ENCODE data around the gene LSP1.

DNA sequence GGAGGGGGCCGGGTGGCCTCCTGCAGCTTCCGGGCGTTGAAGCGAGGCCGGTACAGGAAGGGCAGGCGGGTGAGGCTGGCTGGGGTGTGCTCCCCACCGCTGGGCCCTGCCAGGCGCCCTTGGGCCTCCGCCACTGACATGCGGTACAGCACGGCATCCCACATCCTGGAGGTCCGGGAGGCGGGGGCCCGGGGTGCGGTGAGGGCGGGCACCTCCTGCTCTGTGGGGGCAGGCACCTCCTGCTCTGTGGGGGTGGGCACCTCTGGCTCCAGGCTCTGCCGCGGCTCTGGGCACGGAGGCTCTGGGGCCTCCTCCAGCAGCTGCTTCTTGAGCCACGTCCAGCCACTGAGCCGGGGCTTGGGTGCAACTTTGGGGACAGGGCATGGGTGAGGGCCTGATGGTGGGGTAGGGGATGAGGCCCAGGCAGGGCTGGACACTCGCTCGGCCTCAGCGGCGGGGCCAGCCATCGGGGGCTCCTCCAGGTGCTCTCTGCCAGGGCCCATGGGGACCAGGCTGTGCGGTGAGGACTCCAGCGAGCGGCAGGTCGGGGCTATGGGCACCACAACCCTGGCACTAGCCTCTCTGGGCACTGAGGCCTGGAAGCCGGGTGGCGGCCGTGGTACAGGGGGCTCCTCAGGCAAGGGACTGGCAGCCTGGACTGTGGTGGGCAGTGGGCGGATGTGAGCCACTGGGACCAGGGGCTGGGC, 36.5 kb downstream of the LSP1 start:
- TF ChIP-seq POLR2A (IDR thresholded peaks at IDR 0.05; ENCODE audit: extremely low read depth, insufficient read length) (peak; percentile 80), CTCF (IDR thresholded peaks at IDR 0.05; ENCODE audit: low read depth, low read length) (no peak), MAX (IDR thresholded peaks at IDR 0.05; ENCODE audit: low read depth, low read length) (peak; percentile 83; the same call in 1 of the 2 replicates)

Data from NB4 (cell line).